Measurements from ENCODE around the gene PIEZO1.

Gene PIEZO1

DNA sequence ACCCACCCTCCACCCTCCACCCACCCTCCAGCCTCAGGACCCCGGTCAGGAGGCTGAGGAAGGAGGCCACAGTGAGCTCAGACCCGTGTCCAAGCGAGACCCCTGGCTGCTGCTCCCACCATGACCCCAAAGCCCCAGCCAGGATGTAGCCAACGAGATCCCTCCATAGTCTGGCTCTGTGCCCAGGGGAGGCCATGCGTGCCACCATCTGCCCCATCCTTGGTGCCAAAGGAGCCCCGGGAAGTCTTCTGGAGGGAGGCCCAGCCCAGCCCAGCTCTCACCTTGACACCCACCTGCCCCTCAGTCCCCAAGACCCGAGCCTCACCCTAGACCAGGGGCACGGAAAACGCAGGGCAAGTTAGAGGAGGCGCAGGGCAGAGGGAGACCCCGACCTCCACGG lies 34.2 kb downstream of the PIEZO1 start:
- Mint-ChIP-seq H3K27ac (no peak overlapping the region), H3K36me3 (peaks cover 6% of the 10 kb centered on the region), H3K4me1 (peaks cover 42% of the 10 kb centered on the region), H3K9me3 (no peaks in the 10 kb centered on the region), H3K27me3 (no peaks in the 10 kb centered on the region), H3K4me3 (no peak overlapping the region)
- no peak for ATAC-seq

- no peak for ATAC-seq
- peaks cover 57% of the 10 kb centered on the region for H3K4me1 Mint-ChIP-seq
- H3K9me3 Mint-ChIP-seq, result no peaks in the 10 kb centered on the region
- H3K27me3 Mint-ChIP-seq, result no peaks in the 10 kb centered on the region
- H3K27ac Mint-ChIP-seq, result no peak overlapping the region
- H3K36me3 Mint-ChIP-seq, result peaks cover 6% of the 10 kb centered on the region
- no peak overlapping the region for H3K4me3 Mint-ChIP-seq
These were observed 35.7 kb downstream of the PIEZO1 start for GRCh38 chr16:88749358-88749757.

DNA sequence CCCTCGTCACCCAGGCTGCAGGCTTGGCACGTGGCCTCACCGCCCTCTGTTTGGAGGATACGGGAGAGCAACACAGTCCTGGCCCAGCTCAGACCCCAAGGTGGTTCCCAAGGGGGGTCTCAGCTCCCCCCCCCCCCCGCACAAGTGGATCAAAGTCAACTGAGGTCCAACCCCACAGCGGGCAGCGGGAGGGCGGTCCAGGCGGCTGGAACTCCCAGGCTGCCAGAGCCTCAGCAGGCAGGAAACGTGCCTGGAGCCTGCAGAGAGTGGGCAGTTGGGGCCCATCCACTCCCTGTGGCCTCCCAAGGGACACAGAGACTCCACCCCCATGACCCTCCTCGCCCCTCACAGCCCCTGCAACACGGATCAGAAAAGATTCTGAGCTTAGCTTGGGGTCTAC lies 36.7 kb downstream of the PIEZO1 start:
- H3K4me3 Mint-ChIP-seq, result no peak overlapping the region
- no peaks in the 10 kb centered on the region for H3K9me3 Mint-ChIP-seq
- peaks cover 62% of the 10 kb centered on the region for H3K4me1 Mint-ChIP-seq
- no peaks in the 10 kb centered on the region for H3K27me3 Mint-ChIP-seq
- H3K27ac Mint-ChIP-seq, result peak overlapping the region; percentile 37
- peaks cover 6% of the 10 kb centered on the region for H3K36me3 Mint-ChIP-seq
- ATAC-seq, result no peak

DNA sequence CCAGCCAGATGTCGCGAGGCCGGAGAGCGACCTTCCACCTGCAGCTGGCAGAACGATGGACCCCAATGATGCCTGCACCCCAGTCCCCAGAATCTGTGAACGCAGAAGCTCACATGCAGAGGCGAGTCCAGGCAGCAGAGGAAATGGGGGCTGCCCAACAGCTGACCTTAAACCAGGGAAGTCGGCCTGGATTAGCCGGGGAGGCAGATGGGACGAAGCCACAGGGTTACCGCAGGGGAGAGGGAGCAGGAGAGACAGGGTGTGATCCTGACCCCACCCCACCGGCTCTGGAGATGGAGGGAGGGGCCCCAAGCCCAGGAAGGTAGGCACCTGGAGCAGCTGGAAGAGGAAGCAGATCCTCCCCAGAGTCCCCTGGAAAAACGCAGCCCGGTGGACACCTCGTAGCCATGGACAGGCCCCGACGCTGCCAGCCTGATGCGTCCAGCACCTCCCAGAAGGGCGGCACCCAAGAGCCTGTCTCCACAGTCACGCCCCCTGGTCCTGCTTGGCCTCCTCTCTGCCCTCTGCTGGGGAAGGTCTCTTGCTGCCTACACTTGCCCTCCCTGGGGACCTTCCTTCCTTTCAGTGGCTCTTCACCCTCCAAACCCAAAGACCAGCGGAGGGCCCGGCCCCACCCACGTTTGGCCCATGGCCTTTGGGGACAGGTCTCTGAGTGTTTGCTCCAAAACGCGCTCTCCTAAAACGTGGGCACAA lies 37.3 kb downstream of the PIEZO1 start:
- peaks cover 6% of the 10 kb centered on the region for H3K36me3 Mint-ChIP-seq
- H3K27me3 Mint-ChIP-seq, result no peaks in the 10 kb centered on the region
- no peak overlapping the region for H3K4me3 Mint-ChIP-seq
- peak overlapping the region; percentile 37 for H3K27ac Mint-ChIP-seq
- ATAC-seq, result no peak
- peaks cover 59% of the 10 kb centered on the region for H3K4me1 Mint-ChIP-seq
- no peaks in the 10 kb centered on the region for H3K9me3 Mint-ChIP-seq

GRCh38 chr16:88746506-88746905 lies 38.5 kb downstream of the PIEZO1 start:
- no peak for ATAC-seq
- Mint-ChIP-seq H3K4me3 (no peak overlapping the region), H3K27ac (peak overlapping the region; percentile 77), H3K9me3 (no peaks in the 10 kb centered on the region), H3K27me3 (no peaks in the 10 kb centered on the region), H3K4me1 (peaks cover 57% of the 10 kb centered on the region), H3K36me3 (peaks cover 7% of the 10 kb centered on the region)

- H3K27ac Mint-ChIP-seq, result peak overlapping the region; percentile 77
- no peak for ATAC-seq
- H3K9me3 Mint-ChIP-seq, result no peaks in the 10 kb centered on the region
- H3K36me3 Mint-ChIP-seq, result peaks cover 11% of the 10 kb centered on the region
- no peaks in the 10 kb centered on the region for H3K27me3 Mint-ChIP-seq
- peaks cover 60% of the 10 kb centered on the region for H3K4me1 Mint-ChIP-seq
- no peak overlapping the region for H3K4me3 Mint-ChIP-seq
These were observed 40.2 kb downstream of the PIEZO1 start for GRCh38 chr16:88744577-88745521.

DNA sequence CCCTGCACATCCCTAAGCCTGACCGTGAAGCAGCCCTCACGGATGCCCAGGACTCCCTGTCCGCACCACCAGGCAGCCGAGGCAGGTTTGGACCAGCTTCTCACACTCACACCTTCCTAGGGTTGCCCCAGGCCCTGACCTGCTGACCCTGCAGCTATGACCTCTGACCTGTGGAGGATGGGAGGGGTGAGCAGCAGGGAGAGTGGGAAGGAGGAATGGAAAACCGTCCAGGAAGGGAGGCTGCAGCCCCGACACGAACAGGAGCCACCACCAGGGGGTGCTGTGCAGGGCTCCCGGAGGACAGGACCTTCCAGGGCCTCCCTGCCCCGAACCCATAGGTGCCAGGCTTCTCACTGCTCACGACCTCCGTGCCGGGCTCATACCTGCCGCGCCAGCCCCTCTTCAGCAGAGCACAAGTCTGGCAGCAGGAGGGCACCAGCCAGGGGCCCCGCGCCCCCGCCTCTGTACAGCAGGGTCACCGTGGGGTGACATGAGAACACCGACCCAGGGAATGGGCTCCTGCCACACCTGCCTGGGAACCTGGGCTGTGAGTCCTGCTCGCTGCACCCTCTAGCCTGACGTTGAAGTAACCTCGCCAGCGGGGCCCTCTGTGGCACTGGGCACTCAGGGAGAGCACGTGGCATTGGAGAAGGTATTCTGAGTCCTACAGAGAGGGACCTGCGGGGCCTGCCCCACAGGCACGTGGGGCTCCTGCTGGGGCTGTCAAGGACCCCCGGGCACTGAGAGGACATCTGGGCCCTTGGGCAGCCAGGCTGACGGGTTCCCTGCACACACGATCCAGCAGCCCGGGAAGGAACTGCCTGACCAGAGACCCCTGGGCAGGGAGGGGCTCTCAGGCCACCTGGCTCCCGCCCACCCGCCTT lies 41.1 kb downstream of the PIEZO1 start:
- H3K4me3 Mint-ChIP-seq, result no peak overlapping the region
- H3K36me3 Mint-ChIP-seq, result peaks cover 11% of the 10 kb centered on the region
- peak overlapping the region; percentile 37 for H3K27ac Mint-ChIP-seq
- H3K27me3 Mint-ChIP-seq, result no peaks in the 10 kb centered on the region
- peaks cover 60% of the 10 kb centered on the region for H3K4me1 Mint-ChIP-seq
- H3K9me3 Mint-ChIP-seq, result no peaks in the 10 kb centered on the region
- peak; percentile 6 for ATAC-seq

DNA sequence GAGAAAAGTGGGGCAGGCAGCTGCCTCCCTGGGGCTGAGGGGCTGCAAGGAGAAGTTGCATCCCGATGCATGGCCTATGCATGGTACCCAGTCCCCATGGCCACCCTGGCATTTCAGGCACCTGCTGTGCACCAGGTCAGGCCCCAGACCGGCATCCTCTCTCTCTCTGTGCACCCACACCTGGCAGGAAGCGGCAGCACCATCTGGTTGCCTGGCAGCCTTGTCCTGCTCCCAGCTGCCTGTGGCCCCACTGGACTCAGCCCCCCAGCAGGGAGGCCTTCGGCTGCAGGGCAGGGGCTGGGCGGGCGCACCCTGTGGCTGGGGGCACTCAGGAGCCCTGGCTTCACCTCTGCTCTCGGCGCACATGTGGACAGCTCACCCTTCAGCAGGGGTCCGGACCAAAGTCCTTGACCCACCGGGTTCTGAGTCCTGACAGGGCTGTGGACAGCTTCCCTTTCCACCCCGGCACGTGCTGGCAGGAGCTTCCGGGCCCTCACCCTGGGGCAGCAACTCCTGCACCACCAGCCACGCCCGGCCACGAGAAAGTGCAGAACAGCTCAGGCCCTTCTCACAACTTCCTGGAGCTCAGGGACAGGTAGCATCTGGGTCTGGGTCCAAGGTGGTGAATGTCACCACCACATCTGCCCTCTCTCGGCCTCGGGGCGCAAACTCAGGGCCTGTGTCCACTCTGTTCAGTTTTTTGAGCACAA lies 42.0 kb downstream of the PIEZO1 start:
- peaks cover 64% of the 10 kb centered on the region for H3K4me1 Mint-ChIP-seq
- H3K9me3 Mint-ChIP-seq, result no peaks in the 10 kb centered on the region
- peak overlapping the region; percentile 37 for H3K27ac Mint-ChIP-seq
- H3K27me3 Mint-ChIP-seq, result no peaks in the 10 kb centered on the region
- ATAC-seq, result no peak
- H3K4me3 Mint-ChIP-seq, result no peak overlapping the region
- peaks cover 8% of the 10 kb centered on the region for H3K36me3 Mint-ChIP-seq

- H3K36me3 Mint-ChIP-seq, result peaks cover 5% of the 10 kb centered on the region
- no peak overlapping the region for H3K4me3 Mint-ChIP-seq
- no peaks in the 10 kb centered on the region for H3K9me3 Mint-ChIP-seq
- H3K27me3 Mint-ChIP-seq, result no peaks in the 10 kb centered on the region
- no peak for ATAC-seq
- peak overlapping the region; percentile 55 for H3K27ac Mint-ChIP-seq
- H3K4me1 Mint-ChIP-seq, result peaks cover 54% of the 10 kb centered on the region
These were observed 43.7 kb downstream of the PIEZO1 start for GRCh38 chr16:88741368-88741767.

GRCh38 chr16:88740727-88741055 lies 44.3 kb downstream of the PIEZO1 start:
- Mint-ChIP-seq H3K4me3 (no peak overlapping the region), H3K27me3 (no peaks in the 10 kb centered on the region), H3K9me3 (no peaks in the 10 kb centered on the region), H3K27ac (no peak overlapping the region), H3K4me1 (peaks cover 47% of the 10 kb centered on the region), H3K36me3 (peaks cover 5% of the 10 kb centered on the region)
- no peak for ATAC-seq

GRCh38 chr16:88739977-88740726 lies 44.9 kb downstream of the PIEZO1 start:
- no peak overlapping the region for H3K27ac Mint-ChIP-seq
- peaks cover 5% of the 10 kb centered on the region for H3K36me3 Mint-ChIP-seq
- no peaks in the 10 kb centered on the region for H3K27me3 Mint-ChIP-seq
- no peak for ATAC-seq
- H3K4me1 Mint-ChIP-seq, result peaks cover 42% of the 10 kb centered on the region
- no peaks in the 10 kb centered on the region for H3K9me3 Mint-ChIP-seq
- no peak overlapping the region for H3K4me3 Mint-ChIP-seq

- Mint-ChIP-seq H3K4me1 (peaks cover 34% of the 10 kb centered on the region), H3K9me3 (no peaks in the 10 kb centered on the region), H3K27me3 (no peaks in the 10 kb centered on the region), H3K27ac (no peak overlapping the region), H3K36me3 (peaks cover 5% of the 10 kb centered on the region), H3K4me3 (no peak overlapping the region)
- ATAC-seq, result no peak
These were observed 45.7 kb downstream of the PIEZO1 start for GRCh38 chr16:88739139-88739976.
